AG08395 (cell line): ENCODE results near the gene UPF2.
"Not testable (repeated sequence)": the region's sequence is repeated elsewhere in the genome, so short reads cannot be mapped to it uniquely, and the experiment has no call there.

Experiments used
- DNase-seq: peaks from one replicate; pipeline ENCODE4 v3.0.0; 2012; ENCODE audit warnings: mixed read lengths, low spot score

Gene UPF2

GRCh38 chr10:12042797-12043651 is at the start of gene UPF2:
UPF2 (minus strand) TSS chr10:12042809; CDS start chr10:12035423, 7,386 bp downstream.
- peak; percentile 100 for DNase-seq

GRCh38 chr10:12091421-12091820 is 48.8 kb upstream of the UPF2 start:
- DNase-seq, result no peak

- DNase-seq, result no peak
Measured at GRCh38 chr10:12088919-12089318, 46.3 kb upstream of the UPF2 start.

GRCh38 chr10:12081879-12082557 is 39.4 kb upstream of the UPF2 start:
- DNase-seq, result peak; percentile 60

- DNase-seq, result no peak
Measured at GRCh38 chr10:12081470-12081869, 38.9 kb upstream of the UPF2 start.

- no peak for DNase-seq
Measured at GRCh38 chr10:12077580-12078180, 35.1 kb upstream of the UPF2 start.

GRCh38 chr10:12073526-12073925 is 30.9 kb upstream of the UPF2 start:
- peak; percentile 50 for DNase-seq

- DNase-seq, result not testable (repeated sequence)
Measured at GRCh38 chr10:12071441-12071840, 28.8 kb upstream of the UPF2 start.

GRCh38 chr10:12068449-12069269 is 26.1 kb upstream of the UPF2 start, which contains the start of gene DHTKD1:
DHTKD1 (plus strand) TSS chr10:12068954; CDS start chr10:12069034, 80 bp downstream.
- peak; percentile 99 for DNase-seq

GRCh38 chr10:12067336-12067735 is 24.7 kb upstream of the UPF2 start:
- DNase-seq, result peak; percentile 73

GRCh38 chr10:12063483-12063818 is 20.8 kb upstream of the UPF2 start:
- DNase-seq, result no peak

GRCh38 chr10:12062754-12063482 is 20.3 kb upstream of the UPF2 start:
- no peak for DNase-seq

GRCh38 chr10:12061124-12061523 is 18.5 kb upstream of the UPF2 start:
- no peak for DNase-seq

GRCh38 chr10:12056748-12057147 is 14.1 kb upstream of the UPF2 start:
- DNase-seq, result no peak

- DNase-seq, result no peak
Measured at GRCh38 chr10:12055732-12056131, 13.1 kb upstream of the UPF2 start.

- DNase-seq, result no peak
Measured at GRCh38 chr10:12051241-12051640, 8.6 kb upstream of the UPF2 start.

GRCh38 chr10:12050528-12050927 is 7.9 kb upstream of the UPF2 start:
- no peak for DNase-seq

- no peak for DNase-seq
Measured at GRCh38 chr10:12048547-12048946, 5.9 kb upstream of the UPF2 start.

GRCh38 chr10:12045596-12045995 is 3.0 kb upstream of the UPF2 start:
- no peak for DNase-seq

GRCh38 chr10:12042409-12042796 is 206 bp downstream of the UPF2 start:
- DNase-seq, result peak; percentile 15

GRCh38 chr10:12041766-12042408 is 722 bp downstream of the UPF2 start:
- DNase-seq, result peak; percentile 26
